Activated CD8-positive, alpha-beta memory T cell treated with anti-CD3 and anti-CD28 coated beads for 4 hours (primary cell): Measurements from ENCODE around the gene ALDH4A1.

Source experiments
- DNase-seq, 2 donors: peaks; one replicate each; pipeline ENCODE4 v3.0.0-alpha.2; 2020; ENCODE audit warnings: low read depth in 2 of 2

Gene ALDH4A1

GRCh38 chr1:18922848-18923755 lies 20.7 kb upstream of the ALDH4A1 start:
- no peak for DNase-seq

- DNase-seq: no peak
Observed at GRCh38 chr1:18922319-18922726, 20.0 kb upstream of the ALDH4A1 start.

GRCh38 chr1:18921516-18922251 lies 19.3 kb upstream of the ALDH4A1 start:
- DNase-seq: no peak

GRCh38 chr1:18920931-18921330 lies 18.6 kb upstream of the ALDH4A1 start:
- no peak for DNase-seq

- DNase-seq: no peak
Observed at GRCh38 chr1:18919956-18920355, 17.6 kb upstream of the ALDH4A1 start.

GRCh38 chr1:18919197-18919905 lies 17.0 kb upstream of the ALDH4A1 start:
- no peak for DNase-seq

- DNase-seq: no peak
Observed at GRCh38 chr1:18918417-18918816, 16.1 kb upstream of the ALDH4A1 start.

GRCh38 chr1:18917071-18917799 lies 14.9 kb upstream of the ALDH4A1 start:
- DNase-seq: no peak

- DNase-seq: no peak
Observed at GRCh38 chr1:18915341-18915740, 13.0 kb upstream of the ALDH4A1 start.

GRCh38 chr1:18913065-18913835 lies 10.9 kb upstream of the ALDH4A1 start:
- DNase-seq: peak; percentile 48 to 51

GRCh38 chr1:18912550-18912949 lies 10.2 kb upstream of the ALDH4A1 start:
- no peak for DNase-seq

GRCh38 chr1:18908911-18909771 lies 6.8 kb upstream of the ALDH4A1 start:
- DNase-seq: no peak

- DNase-seq: no peak
Observed at GRCh38 chr1:18907917-18908845, 5.8 kb upstream of the ALDH4A1 start.

GRCh38 chr1:18907021-18907916 lies 4.9 kb upstream of the ALDH4A1 start:
- DNase-seq: peak; percentile 30 to 34

- no peak for DNase-seq
Observed at GRCh38 chr1:18903291-18903756, 969 bp upstream of the ALDH4A1 start.

GRCh38 chr1:18901952-18902522 lies 318 bp downstream of the ALDH4A1 start:
- DNase-seq: no peak
